ENCODE results near the gene CMSS1.

CMSS1 gene

GRCh38 chr3:99866261-99866761 is 48.6 kb downstream of the CMSS1 start:
- Histone ChIP-seq H3K9me3 (ENCODE audit: control insufficient read depth, insufficient read depth, low read depth, low read length) (no peaks in the 10 kb centered on the region), H3K36me3 (ENCODE audit: control insufficient read depth, insufficient read depth, low read length) (no peaks in the 10 kb centered on the region), H3K27me3 (ENCODE audit: control insufficient read depth, insufficient read depth, low read length) (peaks cover 19% of the 10 kb centered on the region; the same call in 1 of the 2 replicates), H3K4me1 (ENCODE audit: control insufficient read depth, insufficient read depth, low read length) (peaks cover 17% of the 10 kb centered on the region), H3K27ac (ENCODE audit: low read depth, low read length) (no peak overlapping the region), H3K4me3 (ENCODE audit: low read depth, low read length) (no peak overlapping the region), H3K9ac (ENCODE audit: low read length) (no peak overlapping the region)

GRCh38 chr3:99867594-99868310 is 50.1 kb downstream of the CMSS1 start:
- H3K27ac ChIP-seq (ENCODE audit: low read depth, low read length), result no peak overlapping the region
- H3K4me1 ChIP-seq (ENCODE audit: control insufficient read depth, insufficient read depth, low read length), result peaks cover 28% of the 10 kb centered on the region
- H3K36me3 ChIP-seq (ENCODE audit: control insufficient read depth, insufficient read depth, low read length), result no peaks in the 10 kb centered on the region
- H3K9ac ChIP-seq (ENCODE audit: low read length), result no peak overlapping the region
- H3K4me3 ChIP-seq (ENCODE audit: low read depth, low read length), result no peak overlapping the region
- no peaks in the 10 kb centered on the region for H3K9me3 ChIP-seq (ENCODE audit: control insufficient read depth, insufficient read depth, low read depth, low read length)
- peaks cover 30% of the 10 kb centered on the region; the same call in 1 of the 2 replicates for H3K27me3 ChIP-seq (ENCODE audit: control insufficient read depth, insufficient read depth, low read length)

- H3K4me3 ChIP-seq (ENCODE audit: low read depth, low read length), result no peak overlapping the region
- H3K9ac ChIP-seq (ENCODE audit: low read length), result no peak overlapping the region
- H3K9me3 ChIP-seq (ENCODE audit: control insufficient read depth, insufficient read depth, low read depth, low read length), result no peaks in the 10 kb centered on the region
- peaks cover 36% of the 10 kb centered on the region; the same call in 1 of the 2 replicates for H3K27me3 ChIP-seq (ENCODE audit: control insufficient read depth, insufficient read depth, low read length)
- H3K4me1 ChIP-seq (ENCODE audit: control insufficient read depth, insufficient read depth, low read length), result peaks cover 28% of the 10 kb centered on the region
- H3K27ac ChIP-seq (ENCODE audit: low read depth, low read length), result no peak overlapping the region
- H3K36me3 ChIP-seq (ENCODE audit: control insufficient read depth, insufficient read depth, low read length), result no peaks in the 10 kb centered on the region
Measured at GRCh38 chr3:99868311-99868646, 50.6 kb downstream of the CMSS1 start.

GRCh38 chr3:99869621-99870020 is 52.0 kb downstream of the CMSS1 start:
- Histone ChIP-seq H3K36me3 (ENCODE audit: control insufficient read depth, insufficient read depth, low read length) (no peaks in the 10 kb centered on the region), H3K27me3 (ENCODE audit: control insufficient read depth, insufficient read depth, low read length) (peaks cover 49% of the 10 kb centered on the region), H3K9me3 (ENCODE audit: control insufficient read depth, insufficient read depth, low read depth, low read length) (no peaks in the 10 kb centered on the region), H3K4me1 (ENCODE audit: control insufficient read depth, insufficient read depth, low read length) (peaks cover 28% of the 10 kb centered on the region), H3K9ac (ENCODE audit: low read length) (no peak overlapping the region), H3K4me3 (ENCODE audit: low read depth, low read length) (no peak overlapping the region), H3K27ac (ENCODE audit: low read depth, low read length) (no peak overlapping the region)

GRCh38 chr3:99870712-99871111 is 53.0 kb downstream of the CMSS1 start:
- H3K27me3 ChIP-seq (ENCODE audit: control insufficient read depth, insufficient read depth, low read length), result peaks cover 60% of the 10 kb centered on the region
- no peaks in the 10 kb centered on the region for H3K36me3 ChIP-seq (ENCODE audit: control insufficient read depth, insufficient read depth, low read length)
- H3K9me3 ChIP-seq (ENCODE audit: control insufficient read depth, insufficient read depth, low read depth, low read length), result no peaks in the 10 kb centered on the region
- no peak overlapping the region for H3K4me3 ChIP-seq (ENCODE audit: low read depth, low read length)
- no peak overlapping the region for H3K27ac ChIP-seq (ENCODE audit: low read depth, low read length)
- peaks cover 28% of the 10 kb centered on the region for H3K4me1 ChIP-seq (ENCODE audit: control insufficient read depth, insufficient read depth, low read length)
- H3K9ac ChIP-seq (ENCODE audit: low read length), result no peak overlapping the region

GRCh38 chr3:99871231-99872045 is 53.8 kb downstream of the CMSS1 start:
- H3K27ac ChIP-seq (ENCODE audit: low read depth, low read length), result no peak overlapping the region
- no peak overlapping the region for H3K9ac ChIP-seq (ENCODE audit: low read length)
- peaks cover 61% of the 10 kb centered on the region for H3K27me3 ChIP-seq (ENCODE audit: control insufficient read depth, insufficient read depth, low read length)
- H3K4me1 ChIP-seq (ENCODE audit: control insufficient read depth, insufficient read depth, low read length), result peaks cover 23% of the 10 kb centered on the region
- no peak overlapping the region for H3K4me3 ChIP-seq (ENCODE audit: low read depth, low read length)
- H3K9me3 ChIP-seq (ENCODE audit: control insufficient read depth, insufficient read depth, low read depth, low read length), result no peaks in the 10 kb centered on the region
- H3K36me3 ChIP-seq (ENCODE audit: control insufficient read depth, insufficient read depth, low read length), result no peaks in the 10 kb centered on the region

- H3K9me3 ChIP-seq (ENCODE audit: control insufficient read depth, insufficient read depth, low read depth, low read length), result no peaks in the 10 kb centered on the region
- H3K4me1 ChIP-seq (ENCODE audit: control insufficient read depth, insufficient read depth, low read length), result peaks cover 29% of the 10 kb centered on the region
- H3K4me3 ChIP-seq (ENCODE audit: low read depth, low read length), result no peak overlapping the region
- H3K27me3 ChIP-seq (ENCODE audit: control insufficient read depth, insufficient read depth, low read length), result peaks cover 73% of the 10 kb centered on the region
- H3K9ac ChIP-seq (ENCODE audit: low read length), result no peak overlapping the region
- no peaks in the 10 kb centered on the region for H3K36me3 ChIP-seq (ENCODE audit: control insufficient read depth, insufficient read depth, low read length)
- no peak overlapping the region for H3K27ac ChIP-seq (ENCODE audit: low read depth, low read length)
Measured at GRCh38 chr3:99872923-99873254, 55.2 kb downstream of the CMSS1 start.

GRCh38 chr3:99873269-99874102 is 55.8 kb downstream of the CMSS1 start:
- Histone ChIP-seq H3K4me3 (ENCODE audit: low read depth, low read length) (no peak overlapping the region), H3K27me3 (ENCODE audit: control insufficient read depth, insufficient read depth, low read length) (peaks cover 75% of the 10 kb centered on the region), H3K4me1 (ENCODE audit: control insufficient read depth, insufficient read depth, low read length) (peaks cover 31% of the 10 kb centered on the region), H3K27ac (ENCODE audit: low read depth, low read length) (no peak overlapping the region), H3K9me3 (ENCODE audit: control insufficient read depth, insufficient read depth, low read depth, low read length) (no peaks in the 10 kb centered on the region), H3K9ac (ENCODE audit: low read length) (no peak overlapping the region), H3K36me3 (ENCODE audit: control insufficient read depth, insufficient read depth, low read length) (no peaks in the 10 kb centered on the region)

GRCh38 chr3:99874237-99875002 is 56.8 kb downstream of the CMSS1 start:
- H3K27ac ChIP-seq (ENCODE audit: low read depth, low read length), result no peak overlapping the region
- H3K4me1 ChIP-seq (ENCODE audit: control insufficient read depth, insufficient read depth, low read length), result peaks cover 31% of the 10 kb centered on the region
- H3K9me3 ChIP-seq (ENCODE audit: control insufficient read depth, insufficient read depth, low read depth, low read length), result no peaks in the 10 kb centered on the region
- peaks cover 79% of the 10 kb centered on the region for H3K27me3 ChIP-seq (ENCODE audit: control insufficient read depth, insufficient read depth, low read length)
- H3K9ac ChIP-seq (ENCODE audit: low read length), result no peak overlapping the region
- H3K36me3 ChIP-seq (ENCODE audit: control insufficient read depth, insufficient read depth, low read length), result no peaks in the 10 kb centered on the region
- H3K4me3 ChIP-seq (ENCODE audit: low read depth, low read length), result no peak overlapping the region

GRCh38 chr3:99875581-99875928 is 57.9 kb downstream of the CMSS1 start:
- no peak overlapping the region for H3K27ac ChIP-seq (ENCODE audit: low read depth, low read length)
- H3K36me3 ChIP-seq (ENCODE audit: control insufficient read depth, insufficient read depth, low read length), result no peaks in the 10 kb centered on the region
- H3K27me3 ChIP-seq (ENCODE audit: control insufficient read depth, insufficient read depth, low read length), result peaks cover 85% of the 10 kb centered on the region
- peaks cover 31% of the 10 kb centered on the region for H3K4me1 ChIP-seq (ENCODE audit: control insufficient read depth, insufficient read depth, low read length)
- H3K4me3 ChIP-seq (ENCODE audit: low read depth, low read length), result peak overlapping the region; percentile 55
- H3K9ac ChIP-seq (ENCODE audit: low read length), result peak overlapping the region; percentile 70
- H3K9me3 ChIP-seq (ENCODE audit: control insufficient read depth, insufficient read depth, low read depth, low read length), result no peaks in the 10 kb centered on the region

All from HUES6 (cell line).